Retina (tissue), 1 donor: ENCODE data around the gene CDK5RAP2.
"Not testable (repeated sequence)": the region's sequence is repeated elsewhere in the genome, so short reads cannot be mapped to it uniquely, and the experiment has no call there.

Source experiments
- DNase-seq: peaks from one replicate; pipeline ENCODE4 v3.0.0-alpha.2; 2016

The CDK5RAP2 gene

GRCh38 chr9:120587328-120587727 is 7.4 kb upstream of the CDK5RAP2 start:
- DNase-seq = no peak

- DNase-seq = peak; percentile 30
These were observed 4.0 kb upstream of the CDK5RAP2 start for GRCh38 chr9:120583958-120584369.

GRCh38 chr9:120579139-120580050 is 572 bp downstream of the CDK5RAP2 start:
- DNase-seq = no peak

- no peak for DNase-seq
These were observed 5.5 kb downstream of the CDK5RAP2 start for GRCh38 chr9:120574473-120574872.

GRCh38 chr9:120572472-120572871 is 7.5 kb downstream of the CDK5RAP2 start:
- DNase-seq = no peak

- no peak for DNase-seq
These were observed 8.3 kb downstream of the CDK5RAP2 start for GRCh38 chr9:120571443-120572257.

- no peak for DNase-seq
These were observed 9.7 kb downstream of the CDK5RAP2 start for GRCh38 chr9:120570296-120570695.

- no peak for DNase-seq
These were observed 10.4 kb downstream of the CDK5RAP2 start for GRCh38 chr9:120569556-120569955.

- DNase-seq = no peak
These were observed 11.2 kb downstream of the CDK5RAP2 start for GRCh38 chr9:120568816-120569215.

GRCh38 chr9:120567874-120568273 is 12.1 kb downstream of the CDK5RAP2 start:
- no peak for DNase-seq

GRCh38 chr9:120567081-120567480 is 12.9 kb downstream of the CDK5RAP2 start:
- no peak for DNase-seq

- DNase-seq = no peak
These were observed 15.4 kb downstream of the CDK5RAP2 start for GRCh38 chr9:120564589-120564988.

- no peak for DNase-seq
These were observed 17.0 kb downstream of the CDK5RAP2 start for GRCh38 chr9:120562861-120563443.

- DNase-seq = no peak
These were observed 18.3 kb downstream of the CDK5RAP2 start for GRCh38 chr9:120561709-120562108.

- no peak for DNase-seq
These were observed 20.4 kb downstream of the CDK5RAP2 start for GRCh38 chr9:120559546-120559945.

- no peak for DNase-seq
These were observed 21.5 kb downstream of the CDK5RAP2 start for GRCh38 chr9:120558454-120558853.

- no peak for DNase-seq
These were observed 22.8 kb downstream of the CDK5RAP2 start for GRCh38 chr9:120557205-120557604.

- DNase-seq = no peak
These were observed 23.2 kb downstream of the CDK5RAP2 start for GRCh38 chr9:120556775-120557174.

GRCh38 chr9:120555839-120556238 is 24.1 kb downstream of the CDK5RAP2 start:
- no peak for DNase-seq

GRCh38 chr9:120552210-120552704 is 27.7 kb downstream of the CDK5RAP2 start:
- not testable (repeated sequence) for DNase-seq

- DNase-seq = no peak
These were observed 34.0 kb downstream of the CDK5RAP2 start for GRCh38 chr9:120545701-120546550.

- DNase-seq = no peak
These were observed 35.5 kb downstream of the CDK5RAP2 start for GRCh38 chr9:120544441-120544840.
